Fibroblast of skin of right quadriceps (primary cell): ENCODE results near the gene SLMAP.

Experiments
- DNase-seq: peaks from one replicate; pipeline ENCODE4 v3.0.0-alpha.2; 2013

Gene SLMAP

GRCh38 chr3:57972531-57973111 lies 216.5 kb downstream of the SLMAP start:
- DNase-seq = no peak

GRCh38 chr3:57973715-57974477 lies 217.8 kb downstream of the SLMAP start:
- no peak for DNase-seq

GRCh38 chr3:57974796-57975388 lies 218.8 kb downstream of the SLMAP start:
- peak; percentile 99 for DNase-seq

GRCh38 chr3:57977818-57978235 lies 221.7 kb downstream of the SLMAP start:
- DNase-seq = no peak

GRCh38 chr3:57978316-57978715 lies 222.2 kb downstream of the SLMAP start:
- DNase-seq = no peak
